Central memory CD4-positive, alpha-beta T cell (primary cell): Measurements from ENCODE around the gene SHC2.

ENCODE experiments used
- DNase-seq: peaks from one replicate; pipeline ENCODE4 v3.0.0; 2022

Gene SHC2

GRCh38 chr19:370641-371330, 90.0 kb downstream of the SHC2 start:
- DNase-seq = no peak

- DNase-seq = no peak
Observed at GRCh38 chr19:369876-370275, 91.0 kb downstream of the SHC2 start.

DNA sequence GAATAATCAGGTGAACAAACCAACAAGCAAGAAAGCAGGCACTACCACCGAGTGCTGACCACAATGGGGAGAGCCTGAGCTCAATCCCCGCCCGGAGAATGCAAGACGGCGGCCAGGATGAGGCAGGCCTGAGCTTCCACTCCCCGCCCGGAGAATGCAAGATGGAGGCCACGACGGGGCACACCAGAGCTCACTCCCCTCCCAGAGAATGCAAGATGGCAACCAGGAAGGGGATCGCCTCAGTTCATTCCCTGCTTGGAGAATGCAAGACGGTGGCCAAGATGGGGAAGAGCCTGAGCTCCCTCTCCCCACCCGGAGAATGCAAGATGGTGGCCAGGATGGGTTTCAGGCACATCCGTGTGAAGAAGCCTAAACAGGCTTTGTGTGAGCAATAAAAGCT, 91.6 kb downstream of the SHC2 start:
- no peak for DNase-seq

DNA sequence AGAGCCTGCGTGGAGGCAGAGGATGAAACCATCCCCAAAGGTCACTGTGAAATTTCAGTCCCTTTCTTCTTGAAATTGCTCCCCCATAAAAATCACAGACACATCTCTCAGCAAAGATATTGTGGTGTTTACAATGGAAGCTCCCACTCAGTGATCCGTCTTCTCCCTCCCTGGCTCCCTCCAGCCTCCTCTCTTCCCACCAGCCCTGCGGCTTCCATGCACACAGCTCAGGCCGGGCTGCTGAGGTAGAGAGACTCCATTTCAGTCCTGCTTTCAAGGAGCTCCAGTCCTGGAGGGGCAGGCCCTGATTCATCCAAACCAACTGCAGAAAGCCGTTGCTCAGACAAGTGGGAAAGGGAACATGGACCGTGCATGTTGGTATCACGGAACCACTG, 92.2 kb downstream of the SHC2 start:
- DNase-seq = no peak

GRCh38 chr19:367963-368629, 92.7 kb downstream of the SHC2 start:
- no peak for DNase-seq

DNA sequence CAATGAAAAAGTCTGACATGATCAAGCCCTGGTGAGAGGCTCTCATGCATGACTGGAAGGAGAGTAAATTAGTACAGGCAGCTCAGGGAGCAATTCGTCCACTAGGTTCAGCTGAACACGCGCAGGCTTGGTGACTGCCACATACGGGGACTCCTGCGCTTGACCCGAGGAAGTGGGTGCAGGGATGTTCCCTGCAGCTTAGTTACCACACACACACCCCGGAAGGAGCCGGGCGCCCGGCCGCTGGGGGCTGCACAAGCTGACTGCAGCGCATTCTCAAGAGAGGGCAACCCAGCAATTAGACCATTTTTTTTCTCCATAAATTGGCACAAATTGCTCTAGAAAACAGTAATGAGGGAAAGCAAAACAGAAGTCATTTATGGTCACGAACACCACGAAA, 93.3 kb downstream of the SHC2 start:
- DNase-seq = no peak

DNA sequence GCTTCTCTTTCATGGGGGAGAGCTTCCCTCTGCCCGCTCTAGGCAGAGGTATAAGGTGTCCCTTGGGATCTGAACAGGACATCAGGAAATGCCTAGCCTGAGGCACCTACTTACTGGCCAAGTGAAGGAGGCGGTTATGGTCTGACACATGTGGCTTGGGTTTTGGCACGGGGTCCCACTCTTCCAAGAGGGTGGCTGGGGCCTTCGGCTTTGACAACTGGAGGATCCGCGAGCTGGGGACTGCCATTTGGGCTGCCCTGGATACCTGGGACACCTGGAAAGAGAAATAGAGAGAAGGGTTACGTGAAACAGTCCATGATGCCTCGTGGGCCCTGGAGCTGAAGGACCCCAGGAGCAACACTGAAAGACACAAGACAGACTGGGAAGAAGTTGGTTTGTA, 93.9 kb downstream of the SHC2 start:
- no peak for DNase-seq
